Right kidney (tissue), 1 donor: Measurements from ENCODE around the gene ADCY5.

ENCODE experiments used
- DNase-seq: peaks from one replicate; pipeline ENCODE4 v3.0.0-alpha.2; 2016

Gene ADCY5

GRCh38 chr3:123429362-123430125 is 19.3 kb downstream of the ADCY5 start:
- no peak for DNase-seq

GRCh38 chr3:123424999-123425712 is 23.7 kb downstream of the ADCY5 start:
- no peak for DNase-seq

GRCh38 chr3:123424321-123424998 is 24.4 kb downstream of the ADCY5 start:
- no peak for DNase-seq

GRCh38 chr3:123423806-123424205 is 25.1 kb downstream of the ADCY5 start:
- DNase-seq = no peak

- no peak for DNase-seq
These were observed 25.9 kb downstream of the ADCY5 start for GRCh38 chr3:123423031-123423430.

GRCh38 chr3:123422457-123422856 is 26.4 kb downstream of the ADCY5 start:
- no peak for DNase-seq

- DNase-seq = no peak
These were observed 27.3 kb downstream of the ADCY5 start for GRCh38 chr3:123421353-123422174.

- DNase-seq = no peak
These were observed 28.4 kb downstream of the ADCY5 start for GRCh38 chr3:123420416-123420968.

- DNase-seq = no peak
These were observed 29.0 kb downstream of the ADCY5 start for GRCh38 chr3:123419850-123420297.

- DNase-seq = no peak
These were observed 29.6 kb downstream of the ADCY5 start for GRCh38 chr3:123419181-123419849.

GRCh38 chr3:123416647-123417046 is 32.2 kb downstream of the ADCY5 start:
- no peak for DNase-seq

- no peak for DNase-seq
These were observed 32.7 kb downstream of the ADCY5 start for GRCh38 chr3:123416173-123416572.

GRCh38 chr3:123414973-123415775 is 33.7 kb downstream of the ADCY5 start:
- no peak for DNase-seq

GRCh38 chr3:123412811-123413604 is 35.9 kb downstream of the ADCY5 start:
- peak; percentile 68 for DNase-seq

- no peak for DNase-seq
These were observed 36.8 kb downstream of the ADCY5 start for GRCh38 chr3:123412076-123412475.

- DNase-seq = no peak
These were observed 37.4 kb downstream of the ADCY5 start for GRCh38 chr3:123411340-123412040.

- no peak for DNase-seq
These were observed 38.8 kb downstream of the ADCY5 start for GRCh38 chr3:123410149-123410515.

GRCh38 chr3:123409443-123410148 is 39.3 kb downstream of the ADCY5 start:
- peak; percentile 69 for DNase-seq
